GM19240 (cell line): ENCODE results near the gene SLC39A3.
"Not testable (repeated sequence)": the region's sequence is repeated elsewhere in the genome, so short reads cannot be mapped to it uniquely, and the experiment has no call there.

ENCODE experiments used
- DNase-seq: peaks from one replicate; pipeline ENCODE4 v3.0.0; 2011; ENCODE audit warnings: low spot score; ENCODE audit not compliant: insufficient read length

Gene SLC39A3

DNA sequence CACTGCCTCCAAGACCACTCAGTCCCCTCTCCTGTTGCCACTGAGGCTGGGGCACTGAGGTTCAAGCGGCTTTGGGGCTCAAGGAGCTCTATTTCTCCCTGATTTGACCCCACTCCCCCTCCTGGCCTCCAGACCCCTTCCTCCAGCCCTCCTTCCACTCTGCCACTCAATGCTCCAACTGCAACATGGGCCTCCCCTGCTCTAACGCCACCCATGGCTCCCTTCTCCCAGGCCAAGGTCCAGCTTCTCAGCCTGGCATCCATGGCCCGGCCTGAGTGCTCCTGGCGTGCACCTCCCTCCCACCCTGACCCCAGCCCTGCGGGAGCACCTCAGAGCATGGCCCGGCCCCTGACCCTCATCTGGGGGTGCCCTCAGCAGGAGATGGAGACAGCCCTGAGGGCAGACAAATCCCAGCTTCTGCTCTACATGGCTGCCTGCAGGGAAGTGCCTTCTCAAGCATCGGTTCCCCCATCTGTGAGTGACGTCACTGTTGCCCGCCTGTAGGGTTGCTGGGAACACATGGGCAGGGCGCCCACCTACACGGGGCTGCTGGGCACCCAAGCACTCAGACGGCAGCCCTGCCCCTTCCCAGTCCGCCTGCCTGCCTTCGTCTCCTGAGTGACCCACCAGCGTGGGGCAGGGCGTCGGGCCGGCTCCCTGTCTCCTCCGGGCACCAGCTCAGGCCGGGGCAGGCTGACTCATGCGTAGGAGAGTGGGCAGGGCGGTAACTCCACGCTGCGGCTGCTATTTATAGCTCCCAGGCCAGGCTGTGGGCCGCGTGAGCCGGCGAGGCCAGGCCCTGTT is 17.1 kb downstream of the SLC39A3 start:
- DNase-seq = peak; percentile 1

DNA sequence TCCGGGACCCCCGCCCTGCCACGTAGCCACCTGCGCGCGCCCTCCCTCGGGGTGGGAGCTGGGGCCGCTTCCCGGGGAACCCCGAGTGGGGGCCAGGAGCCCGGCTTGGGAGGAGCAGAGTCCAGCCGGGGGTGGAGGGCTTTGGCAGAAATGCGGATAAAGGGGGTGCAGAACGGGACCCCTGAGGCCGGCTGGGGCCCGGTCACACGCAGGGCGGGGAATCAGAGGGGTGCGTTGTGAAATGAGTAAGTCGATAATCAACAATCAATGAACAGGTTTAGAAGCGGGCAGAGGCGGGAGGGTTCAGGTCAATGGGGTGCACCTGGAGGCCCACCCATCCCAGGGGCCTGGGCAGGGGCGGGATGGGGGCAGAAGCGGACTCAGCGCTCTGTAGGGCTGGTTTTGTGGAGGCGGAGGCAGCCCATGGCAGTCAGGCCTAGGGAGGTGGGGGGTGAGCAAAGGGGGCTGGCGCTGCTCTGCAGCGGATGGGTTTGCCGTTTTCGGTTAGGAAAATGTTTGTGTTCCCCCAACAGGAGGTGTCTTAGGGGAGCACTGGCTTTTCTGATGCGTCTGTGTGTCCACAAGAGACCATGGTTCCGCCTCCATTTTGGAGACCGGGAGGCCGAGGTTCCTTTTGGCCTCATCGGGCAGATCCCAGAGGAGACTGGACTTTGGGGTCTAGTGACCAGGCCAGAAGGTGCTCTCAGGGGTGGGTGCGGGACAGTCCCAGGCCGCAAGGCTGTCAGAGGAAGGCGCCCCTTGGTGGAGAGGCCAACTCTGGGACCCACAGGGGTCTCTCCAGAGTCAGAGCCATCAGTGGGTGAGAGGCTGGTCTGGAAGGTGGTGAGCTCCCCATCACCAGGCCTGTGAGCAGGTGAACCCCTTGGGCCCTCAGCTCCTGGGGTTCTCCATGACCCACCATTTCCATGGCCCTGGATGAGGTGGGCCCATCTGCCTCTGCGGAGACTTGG is 18.0 kb downstream of the SLC39A3 start:
- no peak for DNase-seq

GRCh38 chr19:2720777-2721569 is 18.8 kb downstream of the SLC39A3 start, which contains the start of gene DIRAS1:
DIRAS1 (minus strand) TSS chr19:2721372; CDS start chr19:2717806, 3,566 bp downstream.
- no peak for DNase-seq

DNA sequence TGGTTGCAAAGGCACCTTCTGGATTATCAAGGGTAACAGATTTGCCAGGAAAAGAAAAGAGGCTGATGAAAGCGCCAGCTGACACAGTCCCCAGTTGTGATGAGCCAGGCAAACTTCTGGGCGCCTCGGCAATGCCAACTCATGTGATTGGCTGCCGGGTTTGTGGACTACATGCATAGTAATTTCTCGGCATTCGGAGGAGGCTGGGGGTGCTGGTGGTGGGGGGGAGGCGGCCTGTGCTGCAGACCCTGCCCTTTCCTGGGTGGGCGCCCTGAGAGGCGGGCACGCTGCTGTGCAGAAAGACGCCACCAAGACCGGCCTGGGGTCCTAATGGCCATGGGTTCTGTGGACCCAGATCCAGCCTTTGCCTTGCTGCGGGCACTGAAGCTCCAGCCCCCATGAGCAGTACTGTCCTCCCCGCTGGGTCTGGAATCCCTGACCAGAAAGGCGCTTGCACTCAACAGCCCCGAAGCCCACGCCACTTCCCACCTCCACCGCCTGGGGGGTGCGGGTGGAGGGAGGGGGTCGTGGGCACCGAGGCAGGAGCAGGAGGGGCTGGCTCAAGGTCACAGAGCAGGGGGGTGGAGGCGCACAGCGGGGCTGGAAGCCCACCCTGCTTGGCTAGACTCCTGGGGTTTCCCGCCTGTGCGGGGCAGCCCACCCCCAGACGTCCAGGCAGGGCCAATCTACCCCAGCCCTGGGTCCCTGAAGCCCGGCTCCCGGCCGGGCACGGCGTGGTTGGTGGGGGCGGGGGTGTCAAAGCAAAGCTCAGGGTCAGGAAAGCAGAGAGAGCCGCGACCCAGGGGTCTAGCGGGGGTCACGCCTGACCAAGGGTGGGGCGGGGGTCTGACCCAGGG is 19.7 kb downstream of the SLC39A3 start:
- DNase-seq = no peak

- no peak for DNase-seq
These were observed 20.5 kb downstream of the SLC39A3 start for GRCh38 chr19:2719232-2719735.

GRCh38 chr19:2717638-2718541 is 21.9 kb downstream of the SLC39A3 start:
- no peak for DNase-seq

DNA sequence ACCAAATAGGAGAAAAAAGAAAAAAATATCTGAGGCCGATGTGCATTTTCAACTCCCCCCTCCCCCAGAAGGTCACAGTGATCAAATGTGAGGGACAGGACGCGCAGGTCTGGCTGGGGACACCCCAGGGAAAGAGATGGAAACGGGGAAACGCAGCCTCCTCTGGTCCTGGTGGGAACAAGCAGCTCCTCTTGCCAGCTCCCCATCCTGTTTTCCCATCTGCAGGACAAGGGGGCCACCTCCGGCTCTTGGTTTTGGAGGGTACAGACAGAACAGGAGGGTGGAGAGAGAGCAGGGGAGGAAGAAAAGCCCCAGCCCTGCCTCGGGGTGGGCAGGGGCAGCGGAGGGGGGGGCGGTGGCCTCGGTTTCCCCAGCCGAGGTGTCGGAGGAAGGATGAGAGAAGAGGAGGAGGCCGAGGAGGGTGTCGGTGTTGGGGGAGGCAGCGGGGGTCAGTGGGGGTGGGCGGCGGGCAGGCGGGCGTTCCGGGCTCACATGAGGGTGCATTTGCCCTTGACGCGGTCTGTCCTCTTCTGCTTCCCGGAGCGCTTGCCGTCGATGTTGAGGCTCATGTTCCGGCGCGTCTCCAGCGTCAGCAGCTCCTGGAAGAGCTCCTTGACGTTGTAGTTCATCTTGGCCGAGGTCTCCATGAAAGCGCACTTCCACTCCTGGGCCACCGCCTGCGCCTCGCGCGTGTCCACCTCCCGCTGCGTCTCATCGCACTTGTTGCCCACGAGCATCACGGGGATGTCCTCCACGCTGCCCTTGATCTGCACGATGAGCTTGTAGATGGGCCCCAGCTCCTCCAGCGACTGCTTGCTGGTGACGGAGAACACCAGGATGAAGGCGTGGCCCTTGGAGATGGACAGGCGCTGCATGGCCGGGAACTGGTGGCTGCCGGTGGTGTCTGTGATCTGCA is 22.8 kb downstream of the SLC39A3 start:
- DNase-seq = no peak

DNA sequence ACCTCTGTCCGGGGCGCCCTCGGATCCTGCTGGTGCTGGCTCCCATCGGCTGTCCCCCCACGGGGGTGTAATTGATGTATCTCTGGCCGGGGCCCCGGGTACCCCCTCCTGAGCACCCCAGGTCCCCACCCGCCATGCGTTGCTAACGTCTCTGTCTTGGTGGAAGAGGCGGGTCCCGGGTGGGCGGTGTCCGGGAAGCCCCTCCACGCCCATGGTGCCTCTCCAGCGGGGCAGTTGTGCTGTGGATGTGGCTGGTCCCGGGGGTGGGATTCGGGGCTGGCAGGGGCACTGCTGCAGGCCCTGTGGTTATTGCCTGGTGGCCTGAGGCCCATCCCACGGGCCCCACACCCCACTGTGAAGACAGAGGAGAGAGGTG is 23.6 kb downstream of the SLC39A3 start:
- DNase-seq = no peak

- DNase-seq = no peak
These were observed 24.1 kb downstream of the SLC39A3 start for GRCh38 chr19:2715470-2716274.

GRCh38 chr19:2714531-2715269 is 25.1 kb downstream of the SLC39A3 start:
- no peak for DNase-seq

GRCh38 chr19:2714102-2714501 is 25.7 kb downstream of the SLC39A3 start:
- not testable (repeated sequence) for DNase-seq

- not testable (repeated sequence) for DNase-seq
These were observed 26.6 kb downstream of the SLC39A3 start for GRCh38 chr19:2713170-2713569.

DNA sequence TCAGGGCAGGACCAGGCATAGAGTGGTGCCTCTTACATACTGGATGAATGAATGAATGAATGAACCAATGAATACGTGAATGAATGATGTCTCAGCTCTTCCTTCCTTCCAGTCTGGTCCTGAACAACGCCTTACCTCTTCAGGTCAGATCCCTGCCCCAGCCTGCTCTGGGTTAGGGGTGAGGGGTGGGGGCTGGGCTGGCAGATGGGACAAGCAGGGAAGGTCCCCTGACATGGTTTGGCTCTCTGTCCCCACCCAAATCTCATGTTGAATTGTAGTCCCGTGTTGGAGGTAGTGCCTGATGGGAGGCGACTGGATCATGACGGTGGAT is 28.0 kb downstream of the SLC39A3 start:
- DNase-seq = no peak

GRCh38 chr19:2711172-2711874 is 28.5 kb downstream of the SLC39A3 start:
- no peak for DNase-seq

GRCh38 chr19:2706251-2706650 is 33.6 kb downstream of the SLC39A3 start:
- no peak for DNase-seq

DNA sequence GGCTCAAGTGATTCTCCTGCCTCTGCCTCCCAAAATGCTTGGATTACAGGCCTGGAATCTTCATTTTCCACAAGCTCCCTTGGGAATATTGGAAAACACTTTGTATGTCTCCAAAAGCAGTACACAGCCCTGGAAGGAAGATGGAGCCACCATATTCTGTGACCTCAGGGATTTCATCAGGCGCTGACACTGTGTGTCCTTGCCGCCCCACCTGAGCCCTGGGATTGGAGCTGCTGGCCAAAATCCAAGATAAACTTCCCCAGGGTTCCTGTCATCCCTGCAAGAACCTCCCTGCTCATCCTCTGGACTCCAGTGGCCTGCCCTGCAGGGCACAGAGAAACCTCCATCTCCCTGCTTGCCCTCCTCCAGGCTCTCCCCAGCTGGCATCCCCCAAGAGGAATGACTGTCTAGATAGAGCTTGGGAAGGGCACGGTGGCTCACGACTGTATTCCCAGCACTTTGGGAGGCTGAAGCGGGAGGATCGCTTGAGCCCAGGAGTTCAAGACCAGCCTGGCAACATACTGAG is 36.1 kb downstream of the SLC39A3 start:
- DNase-seq = no peak
